Endometrial microvascular endothelial cells (primary cell): ENCODE results near the gene PMM1. TPM values are rescaled to one million over a fixed set of nuclear protein-coding genes. Genes with fewer than 3 reads are reported as not detected.

ENCODE experiments used
- in situ Hi-C: cut with HindIII; loops from 2 replicates; pipeline ENCODE4 v1.10.0; 2017; ENCODE audit warnings: low sequenced_read_pairs, low pct_unique_long_range_greater_than_20kb; ENCODE audit errors: inconsistent ontology term
- total RNA-seq: library from RNA; depleted of rRNA; stranded (reverse); fragments of >200 nt; gene quantifications from one replicate; pipeline ENCODE4 v1.2.3, GENCODE V29; 2015; ENCODE audit errors: inconsistent ontology term

PMM1 gene
- total RNA-seq, 1 donor from 2014 or later = 8.9 TPM

DNA sequence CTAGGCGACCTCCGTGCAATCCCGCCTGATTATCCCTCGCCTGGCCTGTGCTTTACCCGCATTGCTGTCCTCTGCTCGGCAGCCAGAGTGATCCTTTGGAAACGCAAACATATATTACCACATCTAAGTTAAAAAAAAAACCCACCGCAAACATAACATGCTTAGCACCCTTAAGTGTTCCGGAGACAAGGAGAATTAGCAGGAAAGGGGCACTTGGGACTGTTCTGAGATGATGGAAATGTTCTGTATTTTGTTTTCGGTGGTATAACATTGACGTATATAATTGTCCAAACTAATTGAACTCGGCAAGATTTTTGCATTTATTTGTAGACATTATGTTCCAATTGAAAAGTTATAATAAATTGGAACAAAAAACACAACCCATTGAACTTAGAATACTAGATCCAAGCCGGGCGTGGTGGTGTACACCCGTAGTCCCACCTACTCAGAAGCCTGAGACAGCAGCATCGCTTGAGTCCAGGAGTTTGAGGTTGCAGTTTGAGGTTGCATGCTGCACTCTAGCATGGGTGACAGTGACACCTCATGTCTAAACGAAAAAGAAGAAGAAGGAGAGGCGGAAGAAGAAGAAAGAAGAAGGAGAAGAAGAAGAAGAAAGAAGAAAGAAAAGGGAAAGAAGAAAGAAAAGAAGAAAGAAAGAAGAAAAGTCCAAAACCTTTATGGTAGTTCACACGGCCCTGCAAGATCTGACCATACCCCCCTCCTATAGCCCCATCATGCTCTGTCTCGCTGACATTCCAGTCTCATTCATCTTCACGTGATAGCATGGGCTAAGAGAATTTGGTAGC lies 44.8 kb downstream of the PMM1 start:
- in situ Hi-C loops = no loop called here

DNA sequence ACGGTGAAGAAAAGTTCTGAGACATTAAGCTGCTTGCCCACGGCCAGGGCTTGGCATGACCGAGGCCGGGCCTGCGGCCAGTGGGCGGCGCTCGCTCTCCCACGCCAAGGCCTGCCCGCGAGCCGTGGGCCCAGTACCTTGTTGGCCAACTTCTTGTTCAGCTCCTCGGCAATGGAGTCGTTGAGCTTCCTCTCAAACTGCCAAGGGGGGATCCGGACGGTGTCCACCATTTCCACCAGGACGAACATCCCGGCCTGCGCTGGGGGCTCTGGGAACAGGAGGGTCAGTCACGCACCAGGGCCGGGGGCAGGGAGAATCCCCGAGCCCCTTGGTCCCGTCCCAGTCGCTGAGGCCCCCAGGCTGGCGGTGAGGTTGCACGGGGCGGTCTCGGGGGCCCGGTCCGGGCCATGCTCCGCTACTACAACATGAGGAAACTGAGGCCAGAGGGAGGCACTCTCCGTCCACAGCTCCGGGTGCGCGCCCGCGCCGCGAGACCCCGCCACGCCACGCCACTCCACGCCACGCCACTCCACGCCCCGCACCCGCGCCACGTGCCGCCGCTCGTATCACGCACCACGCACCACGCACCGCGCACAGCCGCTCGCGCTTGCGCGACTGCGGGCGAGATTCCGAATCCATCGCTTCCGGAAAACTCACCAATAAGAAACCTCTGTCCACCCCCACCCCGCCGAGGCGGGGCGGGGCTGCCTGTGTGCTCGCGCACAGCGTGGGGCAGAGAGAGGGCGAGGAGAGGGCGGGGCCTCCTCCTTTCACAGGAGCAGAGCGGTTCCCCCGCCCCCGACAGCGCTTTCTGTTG lies 45.6 kb downstream of the PMM1 start, which contains the start of gene POLR3H:
Gene POLR3H, minus strand, starts transcription at position 617 of the 817 bp plus-strand sequence. Its CDS starts 369 bp downstream, at position 248.
- in situ Hi-C loops = no loop called here

DNA sequence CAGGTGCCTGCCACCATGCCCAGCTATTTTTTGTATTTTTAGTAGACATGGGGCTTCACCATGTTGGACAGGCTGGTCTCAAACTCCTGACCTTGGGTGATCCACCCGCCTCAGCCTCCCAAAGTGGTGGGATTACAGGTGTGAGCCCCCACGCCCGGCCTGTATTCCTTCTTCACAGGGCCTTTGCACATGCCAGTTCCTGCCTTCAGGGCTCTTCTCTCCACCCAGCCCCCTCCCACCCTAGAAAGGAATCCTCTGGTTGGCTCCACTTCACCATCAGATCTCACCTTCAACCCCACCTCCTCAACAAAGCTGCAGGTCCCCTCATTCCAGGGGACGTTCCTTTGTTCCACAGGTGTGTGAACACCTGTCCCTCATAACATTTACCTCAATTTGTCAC lies 47.4 kb downstream of the PMM1 start:
- in situ Hi-C loops = no loop called here

DNA sequence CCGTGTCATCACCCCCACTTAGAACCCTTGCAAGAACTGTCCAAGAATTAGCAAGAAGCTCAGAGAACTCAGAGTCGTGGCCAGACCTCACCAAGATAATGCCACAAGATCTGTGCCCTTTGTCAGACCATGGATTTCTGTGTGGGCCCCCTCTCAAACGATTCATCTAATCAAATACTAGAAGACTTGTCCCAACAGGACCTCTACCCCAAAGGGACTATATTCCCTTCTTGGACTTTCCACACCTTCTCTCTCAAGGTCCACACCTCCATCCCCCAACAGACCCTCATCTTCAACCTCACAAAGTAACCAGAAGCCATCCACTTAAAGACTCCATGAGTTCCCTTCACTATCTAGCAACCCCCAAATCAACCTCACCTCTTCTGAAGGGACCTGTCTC lies 48.2 kb downstream of the PMM1 start:
- in situ Hi-C loops = no loop called here

DNA sequence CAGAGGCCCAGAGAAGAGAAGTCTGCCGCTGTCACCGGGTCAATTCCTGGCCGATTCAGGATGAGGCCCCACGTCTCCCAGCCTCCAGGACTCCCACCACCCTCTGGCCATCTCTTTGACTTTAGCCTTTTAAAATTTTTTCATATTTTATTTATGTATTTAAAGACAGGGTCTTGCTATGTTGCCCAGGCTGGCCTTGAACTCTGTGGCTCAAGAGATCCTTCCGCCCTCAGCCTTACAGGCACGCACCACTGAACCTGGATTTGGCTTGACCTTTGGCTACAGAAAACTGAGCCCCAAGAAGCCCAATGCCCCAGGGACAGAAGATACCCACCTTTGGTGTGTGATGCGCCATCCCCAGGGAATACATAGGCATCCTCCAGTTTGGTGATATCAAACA lies 49.3 kb downstream of the PMM1 start:
- in situ Hi-C loops = no loop called here

DNA sequence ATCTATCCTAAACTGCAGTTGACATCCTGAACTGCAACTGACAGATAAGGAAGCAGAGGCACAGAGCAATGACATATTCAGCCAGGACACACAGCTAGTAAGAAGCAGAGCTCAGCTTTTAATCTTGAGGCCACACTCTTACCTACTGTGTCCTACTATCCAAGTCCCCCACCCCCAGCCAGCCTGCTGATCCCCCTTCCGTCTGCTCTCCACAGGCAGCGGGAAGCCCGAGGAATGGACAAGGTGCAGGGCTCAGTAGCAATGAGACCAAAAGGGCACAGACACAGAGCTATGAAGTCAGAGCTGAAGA lies 49.7 kb downstream of the PMM1 start:
- in situ Hi-C loops = no loop called here

DNA sequence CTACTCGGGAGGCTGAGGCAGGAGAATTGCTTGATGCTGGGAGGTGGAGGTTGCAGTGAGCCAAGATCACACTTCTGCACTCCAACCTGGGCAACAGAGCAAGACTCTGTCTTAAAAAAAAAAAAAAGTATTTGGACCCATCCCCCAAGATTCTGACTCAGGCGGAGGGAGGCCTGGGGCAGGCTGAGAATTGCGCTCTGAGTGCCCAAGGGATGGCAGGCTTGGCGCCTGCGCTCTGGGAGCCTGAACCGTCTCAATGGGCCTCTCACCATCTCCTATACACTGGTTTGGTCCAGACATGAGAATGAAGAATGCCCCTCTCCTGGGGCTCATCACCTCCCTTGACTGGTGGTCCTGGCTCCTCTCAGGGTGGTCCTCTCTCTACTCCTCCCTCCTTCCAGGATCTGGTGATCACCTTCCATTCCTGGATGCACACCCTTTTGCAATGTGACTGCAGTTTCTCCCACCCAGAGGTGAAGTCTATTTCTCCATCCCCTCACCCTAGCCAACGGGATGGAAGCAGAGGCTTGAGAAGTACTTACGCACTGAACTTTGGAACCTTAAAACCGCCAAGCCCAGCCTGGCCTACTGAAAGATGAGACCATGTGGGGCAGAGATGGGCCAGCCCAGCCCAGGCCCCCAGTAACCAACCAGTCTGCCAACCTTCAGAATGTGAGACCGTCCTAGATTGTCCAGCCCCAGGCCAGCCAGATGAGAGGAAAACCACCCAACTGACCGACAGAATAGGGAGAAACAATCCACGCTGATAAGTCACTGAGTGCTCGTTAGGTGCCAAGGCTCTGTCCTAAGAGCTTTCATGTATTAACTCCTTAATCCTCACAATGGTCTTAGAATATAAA lies 50.3 kb downstream of the PMM1 start:
- in situ Hi-C loops = no loop called here

DNA sequence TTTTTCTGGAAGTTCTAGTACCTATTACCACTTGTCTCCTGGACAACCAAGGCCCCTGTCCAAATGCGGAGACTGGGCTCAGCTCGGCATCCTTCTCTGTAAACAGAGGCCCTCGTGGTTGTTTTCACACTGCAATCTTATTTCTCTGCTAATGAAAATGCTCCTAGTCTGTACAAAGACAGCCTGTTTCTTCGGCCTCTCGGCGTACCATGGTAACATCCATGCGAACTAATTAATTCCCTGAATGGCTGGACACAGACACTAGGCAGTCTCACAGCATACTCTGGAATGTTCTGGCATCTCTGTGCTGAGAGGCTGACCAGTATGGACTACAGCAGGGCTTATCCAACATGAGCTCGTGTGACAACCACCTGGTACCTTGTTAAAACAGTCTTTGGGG lies 51.1 kb downstream of the PMM1 start:
- in situ Hi-C loops = no loop called here

DNA sequence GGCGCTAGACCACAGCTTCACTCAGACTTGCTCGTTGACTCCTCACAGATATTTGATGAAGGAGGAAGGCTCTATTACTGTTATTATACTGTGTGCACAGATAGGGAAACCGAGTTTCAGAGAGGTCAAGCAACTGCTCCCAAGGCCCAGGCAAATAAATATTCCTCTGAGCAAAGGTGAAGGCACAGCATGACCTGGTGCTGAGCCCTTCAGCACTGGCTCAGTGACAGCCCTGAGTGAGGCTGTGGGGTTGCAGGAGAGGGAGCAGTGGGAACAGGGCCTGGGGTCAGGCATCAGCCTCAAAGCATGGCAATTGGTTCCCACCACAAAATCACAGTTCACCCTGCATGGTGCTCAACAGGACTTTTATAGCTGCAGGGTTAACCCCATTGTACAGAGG lies 52.4 kb downstream of the PMM1 start:
- in situ Hi-C loops = no loop called here

DNA sequence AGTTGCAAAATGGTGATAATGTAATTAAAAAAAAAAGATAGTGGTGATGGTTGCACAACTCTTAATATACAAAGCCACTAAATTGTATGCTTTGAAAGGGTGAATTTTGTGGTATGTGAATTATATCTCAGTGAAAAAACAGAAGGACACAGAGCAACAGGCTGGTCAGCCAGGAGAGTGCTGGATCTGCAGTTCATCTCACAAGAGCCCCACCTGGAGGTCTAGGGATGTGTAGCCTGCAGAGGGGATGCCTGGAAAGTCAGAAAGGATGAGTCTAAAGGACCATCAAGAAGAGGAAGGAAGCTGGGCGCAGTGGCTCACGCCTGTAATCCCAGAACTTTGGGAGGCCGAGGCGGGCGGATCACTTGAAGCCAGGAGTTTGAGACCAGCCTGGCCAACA lies 54.4 kb downstream of the PMM1 start:
- in situ Hi-C loops = no loop called here

DNA sequence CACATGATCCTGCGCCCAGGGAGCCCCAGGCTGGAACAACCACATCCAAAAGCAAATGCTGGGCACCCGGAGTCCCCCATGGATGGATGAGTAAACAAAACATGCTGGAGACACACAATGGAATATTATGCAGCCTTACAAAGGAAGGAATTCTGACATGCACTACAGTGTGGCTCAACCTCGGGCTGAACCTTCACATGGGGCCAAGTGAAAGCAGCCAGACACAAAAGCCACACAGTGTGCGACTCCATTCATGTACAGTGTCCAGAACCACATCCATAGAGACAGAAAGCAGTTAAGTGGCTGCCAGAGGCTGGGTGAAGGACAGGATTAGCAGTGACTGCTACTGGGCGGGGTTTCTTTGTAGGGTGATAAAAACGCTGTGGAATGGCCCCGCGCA lies 55.4 kb downstream of the PMM1 start:
- in situ Hi-C loops = no loop called here

DNA sequence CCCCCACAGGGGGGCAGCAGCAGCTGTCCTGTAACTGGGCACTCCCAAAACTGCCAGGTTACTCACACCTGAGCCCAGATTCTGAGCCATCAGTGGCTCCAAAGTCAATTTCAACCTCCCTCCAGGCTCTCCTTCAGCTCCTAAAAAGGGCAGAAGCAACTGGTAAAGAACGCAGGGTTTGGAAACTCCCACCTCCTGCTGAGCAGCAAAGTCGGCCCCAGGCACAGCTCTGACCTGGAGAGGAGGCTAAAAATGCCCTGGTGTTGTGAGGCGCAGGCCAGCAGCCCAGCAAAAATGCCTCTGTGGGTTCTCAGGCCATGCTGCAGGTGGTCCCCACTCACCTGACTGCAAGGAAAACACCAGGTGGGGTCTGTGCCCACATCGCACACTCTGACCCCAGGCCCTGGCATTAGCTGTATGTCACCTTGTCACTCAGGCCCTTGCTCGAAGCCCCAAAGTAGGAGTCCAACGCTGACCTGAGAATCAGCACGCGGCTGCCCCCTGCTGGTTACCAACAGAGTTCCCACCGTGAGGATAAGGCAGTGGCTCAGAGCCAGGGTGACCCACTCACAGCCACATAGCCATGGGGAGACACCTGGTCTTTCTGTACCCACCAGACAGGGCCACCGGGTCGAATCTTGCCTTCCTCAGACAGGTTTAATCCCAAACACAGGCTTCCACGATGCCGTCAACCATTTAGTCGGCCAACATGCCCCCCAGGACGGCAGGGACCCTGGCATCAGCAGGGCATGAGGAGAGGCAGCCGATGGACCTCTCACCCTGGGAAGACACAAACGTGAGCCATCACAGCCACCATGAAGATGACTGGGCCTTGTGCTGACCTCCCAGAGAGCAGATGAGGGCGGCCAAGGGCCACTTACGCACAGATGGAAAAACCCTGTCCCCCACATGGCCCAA lies 56.5 kb downstream of the PMM1 start:
- in situ Hi-C loops = no loop called here

DNA sequence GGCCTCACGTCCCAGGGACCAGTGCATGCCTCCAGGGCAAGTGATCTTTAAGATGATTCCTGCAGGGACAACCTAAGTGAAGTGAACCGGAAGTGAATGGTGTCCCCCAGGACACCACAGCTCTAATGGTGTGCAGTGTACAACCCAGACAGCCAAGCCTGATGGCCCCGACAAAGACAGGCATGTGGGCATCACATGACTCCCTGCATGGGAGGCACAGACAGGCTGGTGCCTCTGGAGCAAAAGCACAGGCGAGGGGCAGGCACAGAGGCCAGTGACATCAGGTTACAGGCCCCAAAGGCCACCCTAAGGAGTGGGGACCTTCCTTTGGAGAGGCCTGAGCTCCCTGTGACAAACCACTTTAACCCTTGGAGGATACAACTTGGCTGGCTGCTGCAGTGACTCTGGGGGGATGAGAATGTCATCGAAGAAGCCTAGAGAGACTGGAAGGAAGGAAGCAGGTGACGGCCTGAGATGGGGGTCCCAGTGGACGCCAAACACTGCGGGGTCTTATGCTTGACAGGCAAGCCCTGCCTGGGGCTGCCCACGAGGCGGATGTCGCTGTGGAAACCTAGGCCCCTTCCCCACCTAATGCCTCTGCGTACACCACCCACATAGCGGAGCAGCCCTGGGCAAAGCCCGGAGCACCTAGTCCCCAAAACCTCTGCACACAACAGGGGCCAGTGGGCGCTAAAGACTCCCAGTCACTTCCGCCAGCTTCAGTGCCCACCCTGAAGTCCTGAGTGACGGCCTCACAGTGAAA lies 57.7 kb downstream of the PMM1 start:
- in situ Hi-C loops = no loop called here

DNA sequence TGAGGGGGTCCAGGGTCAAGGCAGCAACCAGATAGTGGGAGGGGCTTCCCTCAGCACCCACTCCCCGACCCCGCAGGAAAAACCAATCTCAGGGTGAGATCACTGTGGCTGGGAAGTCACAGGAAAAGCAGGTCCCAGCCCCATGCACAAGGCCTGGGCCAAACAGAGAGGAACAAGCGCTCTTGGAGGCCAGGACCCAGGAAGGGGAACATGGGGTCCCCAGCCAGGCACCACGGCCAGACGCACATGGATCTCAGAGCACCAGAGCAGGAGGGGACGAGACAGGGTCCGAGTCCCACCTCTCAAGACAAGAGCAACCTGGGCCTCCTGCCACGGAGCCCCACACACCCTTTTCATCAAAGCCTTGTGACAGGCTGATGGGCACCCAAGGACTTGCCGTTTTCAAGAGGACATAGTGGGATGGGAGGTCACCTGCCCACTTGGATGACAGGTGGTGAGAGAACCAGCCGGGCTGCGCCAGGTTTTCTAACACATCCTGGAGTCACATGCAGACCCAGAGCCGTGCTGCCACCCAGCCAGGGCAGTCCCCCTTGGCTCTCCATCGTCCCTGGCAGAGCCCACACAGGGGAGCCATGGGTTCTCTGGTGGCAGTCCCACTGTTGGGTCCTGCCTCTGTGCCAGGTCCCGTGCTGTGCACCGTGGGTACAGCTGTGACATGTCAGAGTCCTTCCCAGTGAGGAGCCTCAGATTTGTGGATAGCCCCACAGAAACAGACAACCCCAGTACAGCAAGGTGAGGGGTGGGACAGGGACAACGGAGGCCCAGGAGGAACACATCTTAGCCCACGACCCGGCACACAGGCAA lies 58.5 kb downstream of the PMM1 start:
- in situ Hi-C loops = no loop called here

DNA sequence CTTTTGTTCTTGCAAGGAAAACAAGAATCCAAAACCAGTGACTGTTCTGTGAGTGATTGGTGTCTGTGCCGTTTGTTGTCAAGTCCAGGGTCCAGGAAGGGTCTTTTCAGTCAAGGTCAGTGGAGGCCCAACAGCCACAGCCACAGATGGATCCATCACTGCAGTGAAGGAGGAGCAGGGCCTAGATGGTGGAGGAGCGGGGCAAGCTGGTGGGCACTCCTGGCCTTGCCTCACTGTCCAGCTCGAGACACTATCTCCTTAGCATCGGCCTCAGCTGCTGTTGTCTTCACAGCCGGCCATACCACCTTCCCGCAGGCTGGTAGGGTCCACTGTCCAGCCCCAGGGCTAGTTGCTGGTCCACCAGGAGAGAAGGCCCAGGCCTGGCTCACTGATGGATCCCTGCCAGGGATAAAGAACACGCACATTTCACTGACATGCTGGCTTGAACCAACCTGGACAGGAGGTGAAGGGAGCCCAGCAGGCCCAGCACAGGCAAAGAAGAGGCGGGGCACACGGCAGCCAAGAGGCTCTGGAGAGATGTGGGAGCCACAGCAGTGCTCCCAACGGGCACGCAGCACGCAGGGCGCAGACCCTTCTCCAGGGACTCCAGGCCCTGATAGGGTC lies 60.6 kb downstream of the PMM1 start:
- in situ Hi-C loops = no loop called here

DNA sequence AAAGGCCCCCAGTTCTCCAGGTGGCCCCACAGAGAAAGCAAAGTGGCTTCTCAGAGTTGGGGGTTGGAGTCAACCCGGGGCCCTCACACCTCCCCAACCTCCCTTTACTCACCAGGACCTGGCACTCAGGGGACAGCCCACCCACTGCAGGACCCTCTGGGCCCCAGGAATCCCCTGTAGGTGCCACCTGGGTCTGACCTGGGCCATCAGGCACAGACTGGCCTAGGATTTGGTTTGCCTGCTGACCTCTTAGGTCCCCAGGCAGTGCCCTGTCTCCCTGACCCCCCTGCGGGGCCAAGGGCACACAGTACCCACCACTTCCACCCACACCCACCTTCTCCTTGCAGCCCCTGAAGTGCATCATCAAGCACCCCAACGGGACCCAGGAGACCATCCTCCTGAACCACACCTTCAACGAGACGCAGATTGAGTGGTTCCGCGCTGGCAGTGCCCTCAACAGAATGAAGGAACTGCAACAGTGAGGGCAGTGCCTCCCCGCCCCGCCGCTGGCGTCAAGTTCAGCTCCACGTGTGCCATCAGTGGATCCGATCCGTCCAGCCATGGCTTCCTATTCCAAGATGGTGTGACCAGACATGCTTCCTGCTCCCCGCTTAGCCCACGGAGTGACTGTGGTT lies 61.4 kb downstream of the PMM1 start:
- in situ Hi-C loops = no loop called here
